ENCODE measurements around the gene RIN2.

The RIN2 gene

GRCh38 chr20:19713822-19714578 lies 44.1 kb upstream of the RIN2 start:
- TF ChIP-seq CTCF (IDR thresholded peaks at IDR 0.05), result no peak
- H3K9me3 ChIP-seq, result no peaks in the 10 kb centered on the region
- no peaks in the 10 kb centered on the region for H3K36me3 ChIP-seq
- no peaks in the 10 kb centered on the region for H3K4me1 ChIP-seq (ENCODE audit: control insufficient read depth in 1 of 2, insufficient read depth in 1 of 2, low read depth in 1 of 2, low read length in 1 of 2)
- no peak overlapping the region for H3K27ac ChIP-seq
- H3K27me3 ChIP-seq, result no peaks in the 10 kb centered on the region
- no peak overlapping the region for H3K4me3 ChIP-seq (ENCODE audit: low read depth in 1 of 2, low read length in 1 of 2)

- no peaks in the 10 kb centered on the region for H3K36me3 ChIP-seq
- TF ChIP-seq CTCF (IDR thresholded peaks at IDR 0.05), result no peak
- H3K27ac ChIP-seq, result no peak overlapping the region
- H3K27me3 ChIP-seq, result no peaks in the 10 kb centered on the region
- H3K4me1 ChIP-seq (ENCODE audit: control insufficient read depth in 1 of 2, insufficient read depth in 1 of 2, low read depth in 1 of 2, low read length in 1 of 2), result no peaks in the 10 kb centered on the region
- H3K9me3 ChIP-seq, result no peaks in the 10 kb centered on the region
- H3K4me3 ChIP-seq (ENCODE audit: low read depth in 1 of 2, low read length in 1 of 2), result no peak overlapping the region
Observed at GRCh38 chr20:19714579-19714840, 43.5 kb upstream of the RIN2 start.

- Histone ChIP-seq H3K9me3 (no peaks in the 10 kb centered on the region), H3K27me3 (no peaks in the 10 kb centered on the region)
Observed at GRCh38 chr20:19715986-19716385, 42.1 kb upstream of the RIN2 start.

GRCh38 chr20:19718880-19719279 lies 39.2 kb upstream of the RIN2 start:
- no peak for TF ChIP-seq CTCF (IDR thresholded peaks at IDR 0.05)
- Histone ChIP-seq H3K4me1 (ENCODE audit: control insufficient read depth in 1 of 2, insufficient read depth in 1 of 2, low read depth in 1 of 2, low read length in 1 of 2) (no peaks in the 10 kb centered on the region), H3K27ac (no peak overlapping the region), H3K4me3 (ENCODE audit: low read depth in 1 of 2, low read length in 1 of 2) (no peak overlapping the region), H3K27me3 (no peaks in the 10 kb centered on the region), H3K9me3 (no peaks in the 10 kb centered on the region), H3K36me3 (no peaks in the 10 kb centered on the region)

More at GRCh38 chr20:19715986-19716385, 42.1 kb upstream of the RIN2 start:
- H3K4me3 ChIP-seq (ENCODE audit: low read depth in 1 of 2, low read length in 1 of 2), result no peak overlapping the region
- H3K36me3 ChIP-seq, result no peaks in the 10 kb centered on the region
- H3K27ac ChIP-seq, result no peak overlapping the region
- no peak for TF ChIP-seq CTCF (IDR thresholded peaks at IDR 0.05)
- no peaks in the 10 kb centered on the region for H3K4me1 ChIP-seq (ENCODE audit: control insufficient read depth in 1 of 2, insufficient read depth in 1 of 2, low read depth in 1 of 2, low read length in 1 of 2)

- Histone ChIP-seq H3K36me3 (no peaks in the 10 kb centered on the region), H3K9me3 (no peaks in the 10 kb centered on the region), H3K4me1 (ENCODE audit: control insufficient read depth in 1 of 2, insufficient read depth in 1 of 2, low read depth in 1 of 2, low read length in 1 of 2) (no peaks in the 10 kb centered on the region), H3K27me3 (no peaks in the 10 kb centered on the region), H3K27ac (no peak overlapping the region), H3K4me3 (ENCODE audit: low read depth in 1 of 2, low read length in 1 of 2) (no peak overlapping the region)
- no peak for TF ChIP-seq CTCF (IDR thresholded peaks at IDR 0.05)
Observed at GRCh38 chr20:19720991-19721390, 37.1 kb upstream of the RIN2 start.
